Gastroesophageal sphincter (tissue), 3 donors: ENCODE measurements around the gene HECTD4.

Source experiments
- CTCF ChIP-seq, 4 experiments: fragments of 200-600 bp in 2 of 4; fragments of 450-650 bp in 2 of 4; sonication (generic) in 1 of 4; IDR thresholded peaks; one replicate each; pipeline ENCODE4 v1.5.1; 2017 to 2019; ENCODE audit warnings: antibody characterized with exemption in 4 of 4, mild to moderate bottlenecking in 2 of 4, moderate library complexity in 2 of 4
- POLR2A ChIP-seq, 2 donors: fragments of 450-650 bp; IDR thresholded peaks; one replicate each; pipeline ENCODE4 v1.6.1; 2017; ENCODE audit warnings: antibody characterized with exemption in 2 of 2, mild to moderate bottlenecking in 2 of 2, moderate library complexity in 1 of 2

- TF ChIP-seq POLR2A (IDR thresholded peaks at IDR 0.05) = no peak
- TF ChIP-seq CTCF (IDR thresholded peaks at IDR 0.05) = no peak
Observed at GRCh38 chr12:112261559-112261958, 120.7 kb downstream of the HECTD4 start.
